Raji (cell line): ENCODE results near the gene ACOX3.

Experiments used
- POLR2A ChIP-seq: IDR thresholded peaks from 2 replicates; pipeline ENCODE4 v1.6.1; 2011; ENCODE audit warnings: low read depth, low read length, control low read depth; ENCODE audit not compliant: insufficient read depth

The ACOX3 gene

GRCh38 chr4:8427761-8428287 is 12.7 kb downstream of the ACOX3 start:
- TF ChIP-seq POLR2A = no peak

DNA sequence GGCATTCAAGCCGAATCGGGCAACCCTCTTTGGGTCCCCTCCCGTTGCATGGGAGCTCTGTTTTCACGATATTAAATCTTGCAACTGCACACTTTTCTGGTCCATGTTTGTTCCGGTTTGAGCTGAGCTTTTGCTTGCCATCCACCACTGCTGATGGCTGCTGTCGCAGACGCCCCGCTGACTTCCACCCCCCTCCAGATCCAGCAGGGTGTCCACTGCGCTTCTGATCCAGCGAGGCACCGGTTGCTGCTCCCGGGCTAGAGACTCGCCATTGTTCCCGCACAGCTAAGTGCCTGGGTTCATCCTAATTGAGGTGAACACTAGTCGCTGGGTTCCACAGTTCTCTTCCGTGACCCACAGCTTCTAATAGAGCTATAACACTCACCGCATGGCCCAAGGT is 13.3 kb downstream of the ACOX3 start:
- TF ChIP-seq POLR2A = no peak

- TF ChIP-seq POLR2A = no peak
These were observed 17.7 kb downstream of the ACOX3 start for GRCh38 chr4:8422786-8423185.

DNA sequence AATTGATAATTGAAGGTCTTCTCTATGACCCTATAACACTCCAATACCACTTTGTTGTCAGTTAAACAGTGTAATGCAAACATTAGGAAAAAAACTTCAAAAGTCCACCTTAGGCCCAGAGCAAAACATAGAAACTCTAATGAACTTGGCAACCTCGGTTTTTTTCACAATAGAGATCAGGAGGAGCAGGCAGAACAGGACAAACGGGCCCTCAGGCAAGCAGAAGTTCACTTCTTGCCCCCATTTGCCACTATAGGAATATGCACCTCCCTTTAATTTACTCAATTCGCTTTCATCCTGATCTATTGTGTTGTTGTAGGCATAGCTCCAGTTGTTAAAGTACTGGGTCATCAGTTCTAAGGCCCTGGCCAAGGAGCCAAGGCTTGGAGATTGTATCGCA is 18.2 kb downstream of the ACOX3 start:
- no peak for TF ChIP-seq POLR2A

DNA sequence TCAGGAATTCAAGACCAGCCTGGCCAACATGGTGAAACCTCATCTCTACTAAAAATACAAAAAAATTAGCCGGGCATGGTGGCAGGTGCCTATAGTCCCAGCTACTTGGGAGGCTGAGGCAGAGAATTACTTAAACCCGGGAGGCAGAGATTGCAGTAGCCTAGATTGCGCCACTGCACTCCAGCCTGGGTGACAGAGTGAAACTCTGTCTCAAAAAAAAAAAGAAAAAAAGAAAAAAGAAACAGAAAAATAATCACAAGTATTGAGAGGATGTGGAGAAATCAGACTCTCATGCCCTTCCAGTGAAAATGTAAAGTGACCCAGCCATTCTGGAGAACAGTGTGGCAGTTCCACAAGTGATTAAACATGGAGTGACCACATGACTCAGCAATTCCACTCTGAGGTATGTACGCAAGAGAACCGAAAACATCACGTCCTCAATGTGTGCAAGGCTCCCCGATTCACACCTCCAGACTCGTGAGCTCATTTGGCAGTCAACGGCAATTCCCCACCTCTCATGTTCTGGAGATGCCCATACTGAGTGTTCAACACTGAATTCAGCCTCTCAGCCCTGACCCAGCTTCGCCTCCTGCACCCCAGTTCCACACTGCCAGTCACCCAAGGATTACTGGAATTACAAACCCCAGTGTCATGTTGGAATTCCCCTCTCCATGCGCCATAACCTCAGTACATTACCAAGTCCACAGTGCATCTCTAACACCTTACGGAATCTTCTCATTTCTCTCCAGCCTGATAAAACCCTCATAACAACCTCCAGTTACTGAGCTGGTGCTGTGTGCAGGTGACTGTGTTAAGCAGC is 21.1 kb downstream of the ACOX3 start:
- TF ChIP-seq POLR2A = no peak

- TF ChIP-seq POLR2A = no peak
These were observed 23.4 kb downstream of the ACOX3 start for GRCh38 chr4:8417071-8417614.

GRCh38 chr4:8414377-8414776 is 26.1 kb downstream of the ACOX3 start:
- no peak for TF ChIP-seq POLR2A

GRCh38 chr4:8412288-8412687 is 28.2 kb downstream of the ACOX3 start:
- no peak for TF ChIP-seq POLR2A

DNA sequence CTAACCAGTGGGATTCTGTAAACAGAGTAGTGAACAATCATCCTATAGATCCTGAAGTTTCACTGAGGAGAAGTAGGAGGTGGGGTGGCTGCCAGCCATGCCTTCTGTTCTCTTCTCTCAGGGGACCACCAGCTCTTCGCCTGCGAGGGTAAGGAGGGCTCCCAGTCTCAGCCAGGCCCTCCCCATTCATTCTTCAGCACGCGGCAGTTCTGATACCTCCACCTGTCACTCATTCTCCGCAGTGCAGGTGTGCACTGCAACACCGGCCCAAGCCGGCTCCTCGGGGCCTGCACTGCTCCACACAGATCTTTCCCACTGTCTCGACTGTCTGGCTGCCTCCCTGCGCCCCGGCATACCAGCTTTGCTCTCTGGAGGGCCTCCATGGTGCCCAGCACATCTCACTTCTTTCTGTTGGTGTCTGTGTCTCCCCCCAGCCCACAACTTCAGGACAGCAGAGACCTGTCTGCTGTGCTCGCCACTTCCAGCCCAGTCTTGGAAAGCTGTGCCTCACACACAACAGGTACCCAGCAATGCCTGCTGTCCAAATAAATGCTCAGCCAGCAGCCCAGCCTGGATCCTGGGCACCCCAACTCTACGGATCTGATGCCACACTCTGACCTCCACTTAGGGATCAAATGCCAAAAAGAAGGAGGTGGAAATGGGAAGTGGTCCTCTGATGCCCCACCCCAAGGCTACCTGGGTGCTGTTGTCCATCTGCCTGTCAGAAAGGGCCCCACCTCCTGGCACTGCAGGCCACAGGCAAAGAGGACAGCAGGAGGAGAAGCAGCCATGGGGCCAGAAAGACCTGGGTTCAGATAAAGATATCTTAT is 29.0 kb downstream of the ACOX3 start:
- no peak for TF ChIP-seq POLR2A

DNA sequence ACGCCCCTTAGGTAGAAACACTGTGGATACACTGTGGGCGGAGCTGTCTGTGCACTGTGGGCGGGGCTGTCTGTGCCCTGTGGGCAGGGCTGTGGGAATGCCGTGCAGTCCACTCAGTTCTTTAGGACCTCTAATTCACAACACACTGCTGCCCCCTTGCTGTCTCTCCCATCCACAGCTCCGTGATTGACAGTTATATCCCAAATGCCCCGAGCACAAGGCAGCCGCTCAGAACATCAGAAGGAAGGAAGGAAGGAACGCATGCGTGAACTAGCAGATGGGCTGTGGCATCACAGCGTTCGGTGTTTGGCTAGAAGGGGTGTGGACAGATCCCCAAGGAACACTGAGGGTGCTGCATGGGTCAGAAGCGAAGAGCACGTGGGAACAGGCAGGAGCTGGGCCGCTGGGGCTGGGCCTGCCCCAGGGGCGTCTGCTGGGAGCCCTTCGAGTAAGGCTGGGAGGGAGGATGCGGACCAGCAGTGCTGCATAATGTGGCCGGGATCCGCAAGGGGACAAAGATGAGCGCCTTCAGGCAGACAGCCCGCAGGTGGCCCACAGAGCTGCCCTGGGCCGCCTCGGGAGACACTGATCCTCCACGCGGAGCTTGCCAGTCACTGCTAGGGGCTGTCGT is 29.8 kb downstream of the ACOX3 start:
- no peak for TF ChIP-seq POLR2A

DNA sequence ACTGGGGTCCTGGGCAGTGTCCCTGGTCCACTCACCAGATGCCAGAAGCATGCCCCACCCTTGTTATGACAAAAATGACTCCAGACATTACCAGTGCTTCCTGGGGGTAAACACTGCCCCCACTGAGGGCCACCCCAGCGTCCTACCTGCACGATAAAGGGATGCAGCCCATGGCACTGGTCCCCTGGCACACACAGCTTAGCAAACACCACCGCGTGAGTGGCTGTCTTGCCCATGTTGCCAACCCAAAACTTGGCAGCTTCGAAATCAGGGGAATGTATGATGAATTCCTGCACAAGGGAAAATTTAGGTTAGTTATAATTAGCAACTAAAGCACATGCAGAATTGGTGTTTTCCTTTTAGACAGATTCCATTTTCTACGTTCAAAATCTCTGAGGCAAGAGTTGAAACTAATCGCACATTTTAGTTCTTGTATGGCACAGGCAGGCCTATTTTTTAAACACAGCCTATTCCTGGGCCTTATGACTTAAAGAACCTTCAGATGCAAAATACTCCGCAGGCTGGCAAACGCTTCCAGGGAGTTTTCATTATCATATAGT is 30.4 kb downstream of the ACOX3 start:
- no peak for TF ChIP-seq POLR2A

- no peak for TF ChIP-seq POLR2A
These were observed 31.1 kb downstream of the ACOX3 start for GRCh38 chr4:8409264-8410065.

DNA sequence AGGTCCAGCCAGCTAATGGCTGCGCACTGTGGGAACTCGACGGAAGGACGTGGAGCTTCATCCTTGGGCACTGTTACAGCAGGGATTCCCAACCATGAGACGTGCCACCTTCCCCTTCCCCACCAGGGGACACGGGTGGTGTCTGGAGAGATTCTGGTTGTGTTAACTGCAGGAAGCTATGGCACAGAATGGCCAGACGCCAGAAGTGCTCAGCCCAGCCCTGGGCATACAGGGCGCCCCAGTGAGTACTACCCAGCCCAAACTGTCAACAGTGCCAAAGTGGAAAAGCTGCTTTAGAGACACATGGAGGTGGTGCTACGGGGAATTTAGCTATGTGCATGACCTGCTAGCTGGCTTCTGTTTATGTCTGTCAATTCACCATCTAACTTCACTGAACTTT is 32.8 kb downstream of the ACOX3 start:
- TF ChIP-seq POLR2A = no peak

DNA sequence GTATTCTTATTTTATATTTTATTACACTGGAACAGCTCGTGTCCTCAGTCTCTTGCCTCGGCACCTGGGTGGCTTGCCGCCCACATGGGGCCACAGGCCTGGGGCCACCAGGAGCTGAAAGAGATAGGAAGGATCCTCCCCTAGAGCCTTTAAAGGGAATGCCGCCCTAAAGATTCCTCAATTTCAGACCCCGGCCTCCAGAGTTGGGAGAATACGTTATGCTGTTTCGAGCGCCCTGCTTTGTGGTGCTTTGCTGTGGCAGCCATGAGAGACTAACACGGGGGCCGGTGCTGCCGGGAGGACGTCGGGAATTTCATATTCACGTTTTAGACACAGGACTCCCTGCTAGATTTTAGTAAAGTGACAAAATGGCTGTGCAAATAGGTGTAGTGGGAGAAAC is 33.2 kb downstream of the ACOX3 start:
- TF ChIP-seq POLR2A = no peak
